Measurements from ENCODE around the gene C1QTNF6. TPM values are rescaled to one million over a fixed set of nuclear protein-coding genes. Genes with fewer than 3 reads are reported as not detected.

The C1QTNF6 gene
- polyA plus RNA-seq, 1 donor from 2014 or later: 5.3 TPM

DNA sequence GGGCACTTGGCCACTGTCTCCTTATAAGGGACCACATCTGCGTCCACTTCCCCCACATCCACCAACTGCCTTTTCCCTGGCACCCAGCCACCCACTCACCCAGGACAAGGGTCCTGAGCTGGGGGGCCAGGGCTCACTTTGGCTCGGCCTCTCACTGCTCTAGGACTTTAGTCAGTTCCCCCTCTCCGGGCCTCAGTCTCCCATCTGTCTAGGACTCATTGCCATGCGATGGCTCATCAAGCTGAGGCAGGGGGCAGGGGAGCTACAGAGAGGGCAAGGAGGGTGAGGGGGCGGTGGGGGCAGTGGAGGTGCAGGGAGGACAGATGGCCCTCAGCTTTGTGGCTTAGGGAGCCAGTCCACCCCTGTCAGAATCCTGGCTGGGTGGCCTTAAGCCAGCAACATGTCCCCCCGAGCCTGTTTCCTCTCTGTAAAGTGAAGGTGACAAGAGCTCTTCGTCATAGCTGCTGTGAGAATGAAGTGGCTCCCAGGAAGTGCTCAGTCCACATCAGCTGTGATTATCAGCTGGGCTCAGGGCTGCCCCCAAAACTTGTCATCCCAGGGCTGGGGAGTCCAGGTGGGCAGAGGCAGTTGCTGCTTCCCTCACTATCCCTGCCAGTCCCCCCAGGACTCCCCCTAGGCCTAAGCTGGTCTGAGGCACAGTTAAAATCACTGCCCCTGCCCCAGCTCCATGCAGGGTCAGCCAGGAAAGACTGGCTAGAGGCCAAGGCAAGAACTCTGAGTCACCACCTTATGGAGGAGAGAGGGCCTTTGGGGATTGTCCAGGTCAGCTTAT lies 41.2 kb upstream of the C1QTNF6 start:
- no peaks in the 10 kb centered on the region for H3K36me3 ChIP-seq (ENCODE audit: insufficient read depth, low read length)
- H3K4me2 ChIP-seq (ENCODE audit: low read length): no peak overlapping the region

More for the DNA sequence above, 41.2 kb upstream of the C1QTNF6 start:
- Histone ChIP-seq H3K27ac (ENCODE audit: low read length) (no peak overlapping the region), H3K27me3 (ENCODE audit: insufficient read depth, low read depth, low read length) (no peaks in the 10 kb centered on the region), H2AFZ (ENCODE audit: low read depth, low read length) (no peak overlapping the region), H3F3A (ENCODE audit: insufficient read depth, low read length, poor library complexity, severe bottlenecking) (no peaks in the 10 kb centered on the region), H3K79me2 (replicated peaks; ENCODE audit: insufficient read depth, low read length) (no peaks in the 10 kb centered on the region), H3K9me3 (ENCODE audit: low read length) (no peaks in the 10 kb centered on the region), H3K9me2 (ENCODE audit: insufficient read depth, low read length) (no peaks in the 10 kb centered on the region), H4K20me1 (ENCODE audit: insufficient read depth) (no peaks in the 10 kb centered on the region), H3K4me3 (ENCODE audit: low read length) (no peak overlapping the region), H3K9ac (ENCODE audit: low read length) (no peak overlapping the region)
- TF ChIP-seq CTCF (IDR thresholded peaks at IDR 0.05; ENCODE audit: poor library complexity, severe bottlenecking) (no peak), REST (IDR thresholded peaks at IDR 0.05; ENCODE audit: borderline replicate concordance) (no peak), RAD21 (conservative IDR thresholded peaks at IDR 0.05) (no peak), EP300 (conservative IDR thresholded peaks at IDR 0.05; ENCODE audit: poor library complexity, severe bottlenecking) (no peak), MXI1 (conservative IDR thresholded peaks at IDR 0.05; ENCODE audit: poor library complexity, severe bottlenecking) (no peak), SMC3 (conservative IDR thresholded peaks at IDR 0.05; ENCODE audit: poor library complexity) (no peak), EZH2 (IDR thresholded peaks at IDR 0.05; ENCODE audit: borderline replicate concordance, insufficient read depth, low read length, poor library complexity, severe bottlenecking) (no peak), POLR2AphosphoS5 (IDR thresholded peaks at IDR 0.05) (no peak), TAF1 (IDR thresholded peaks at IDR 0.05; ENCODE audit: low read depth) (no peak)

All from neural cell (in vitro differentiated cells).